ENCODE data around the gene CHMP1A.

GRCh38 chr16:89653656-89654295, 3.7 kb downstream of the CHMP1A start:
- TF ChIP-seq POLR2AphosphoS5 (IDR thresholded peaks at IDR 0.05; ENCODE audit: borderline replicate concordance, low read depth, low read length) (no peak), EZH2 (IDR thresholded peaks at IDR 0.05) (no peak)

Data from SK-N-MC (cell line).